Endothelial cell of umbilical vein (primary cell): ENCODE results near the gene LDB3. TPM values are rescaled to one million over a fixed set of nuclear protein-coding genes. Genes with fewer than 3 reads are reported as not detected.

Experiments
- BruUV-seq: library from RNA; stranded (reverse); fragments of 400-500 nt; replicated peaks from 2 replicates; lab custom pipeline; 2021; lab: Mats Ljungman, UMichigan
- CTCF ChIA-PET: fragments of 300-600, 350-600 bp; sonication (Branson Sonifier 250); formaldehyde crosslinking; loops from one replicate; lab custom pipeline; 2021; ENCODE audit warnings: antibody characterized with exemption, inconsistent platforms; lab: Charles Lee
- POLR2A ChIA-PET: fragments of 300-600, 350-600 bp; sonication (Branson Sonifier 250); formaldehyde crosslinking; loops from one replicate; lab custom pipeline; 2021; ENCODE audit warnings: antibody characterized with exemption, inconsistent platforms; lab: Charles Lee
- DNase-seq: peaks from one replicate; pipeline ENCODE4 v3.0.0-alpha.2; 2011; ENCODE audit warnings: low read depth, low spot score
- FAIRE-seq: peaks from 2 replicates; lab custom pipeline; 2011; peaks lifted over from hg19 to GRCh38; lab: Jason Lieb, UNC
- H2AFZ ChIP-seq: 2 replicates; pipeline ENCODE4 v1.6.0; 2012; ENCODE audit warnings: low read depth, low read length, control low read depth, inconsistent platforms
- H3K27ac ChIP-seq: 2 replicates; pipeline ENCODE4 v1.5.1; 2011; ENCODE audit warnings: low read depth, mild to moderate bottlenecking, control low read depth, low read length, moderate library complexity; ENCODE audit not compliant: insufficient read depth
- H3K27me3 ChIP-seq, 2 experiments: 2 replicates each; pipeline versions ENCODE4 v1.6.0 to v1.6.1; 2011; ENCODE audit warnings: low read length in 2 of 2, mixed read lengths in 1 of 2; ENCODE audit not compliant: control insufficient read depth in 2 of 2, insufficient read depth in 2 of 2
- H3K36me3 ChIP-seq, 2 experiments: 2 replicates in 1 of 2; 3 replicates in 1 of 2; pipeline ENCODE4 v1.5.1; 2011; ENCODE audit warnings: low read length in 2 of 2, mild to moderate bottlenecking in 1 of 2, moderate library complexity in 1 of 2; ENCODE audit not compliant: control insufficient read depth in 2 of 2, insufficient read depth in 2 of 2; ENCODE audit errors: extremely low read depth in 1 of 2
- H3K4me1 ChIP-seq: 3 replicates; pipeline ENCODE4 v1.5.1; 2011; ENCODE audit warnings: mild to moderate bottlenecking, low read length; ENCODE audit not compliant: control insufficient read depth, insufficient read depth; ENCODE audit errors: extremely low read depth
- H3K4me2 ChIP-seq: 2 replicates; pipeline ENCODE4 v1.6.1; 2011; ENCODE audit warnings: low read length, control low read depth, mixed read lengths; ENCODE audit not compliant: insufficient read depth
- H3K4me3 ChIP-seq, 3 experiments: fragments of 200-600 bp in 1 of 3; sonication (generic), shearing (Covaris generic) in 1 of 3; replicated peaks in 1 of 3; 2 replicates each; pipeline ENCODE4 v1.5.1; 2011 to 2016; ENCODE audit warnings: control low read depth in 3 of 3, low read length in 3 of 3, mild to moderate bottlenecking in 2 of 3, inconsistent platforms in 1 of 3, low read depth in 1 of 3, moderate library complexity in 1 of 3; ENCODE audit not compliant: insufficient read depth in 1 of 3
- H3K79me2 ChIP-seq: 2 replicates; pipeline ENCODE4 v1.6.0; 2012; ENCODE audit warnings: low read length, inconsistent platforms; ENCODE audit not compliant: control insufficient read depth, insufficient read depth
- H3K9ac ChIP-seq: replicated peaks from 2 replicates; pipeline ENCODE3; 2011; ENCODE audit warnings: low read length, control low read depth; ENCODE audit not compliant: insufficient read depth; ENCODE audit errors: extremely low read depth
- H3K9me1 ChIP-seq: replicated peaks from 3 replicates; pipeline ENCODE4 v1.6.0; 2011; ENCODE audit warnings: mild to moderate bottlenecking, low read length; ENCODE audit not compliant: control insufficient read depth, insufficient read depth; ENCODE audit errors: extremely low read depth
- H3K9me3 ChIP-seq: replicated peaks from 2 replicates; pipeline ENCODE4 v1.5.1; 2012; ENCODE audit warnings: low read length, inconsistent platforms; ENCODE audit not compliant: control insufficient read depth, insufficient read depth
- H4K20me1 ChIP-seq: replicated peaks from 2 replicates; pipeline ENCODE3; 2011; ENCODE audit warnings: mild to moderate bottlenecking, low read length; ENCODE audit not compliant: control insufficient read depth, insufficient read depth; ENCODE audit errors: extremely low read depth
- EZH2 ChIP-seq: IDR thresholded peaks from 2 replicates; pipeline ENCODE4 v1.6.1; 2012; ENCODE audit warnings: borderline replicate concordance, low read depth, mild to moderate bottlenecking, moderate library complexity, low read length, inconsistent platforms; ENCODE audit not compliant: severe bottlenecking
- FOS ChIP-seq: IDR thresholded peaks from 2 replicates; pipeline ENCODE4 v1.6.1; 2011; ENCODE audit warnings: mild to moderate bottlenecking, low read length, moderate library complexity, borderline replicate concordance; ENCODE audit not compliant: insufficient read depth
- GATA2 ChIP-seq: IDR thresholded peaks from 2 replicates; pipeline ENCODE4 v1.7.0; 2011; ENCODE audit warnings: low read depth, mild to moderate bottlenecking, moderate library complexity, mixed read lengths, low read length; ENCODE audit not compliant: insufficient read length, insufficient read depth
- JUN ChIP-seq: IDR thresholded peaks from 2 replicates; pipeline ENCODE4 v1.6.1; 2011; ENCODE audit warnings: borderline replicate concordance, low read depth; ENCODE audit not compliant: insufficient read length, insufficient read depth
- MYC ChIP-seq: IDR thresholded peaks from one replicate; pipeline ENCODE4 v1.6.1; 2011; ENCODE audit warnings: mild to moderate bottlenecking, low read depth, low read length
- POLR2A ChIP-seq: IDR thresholded peaks from 2 replicates; pipeline ENCODE4 v1.6.1; 2012; ENCODE audit warnings: low read depth, mild to moderate bottlenecking, control low read depth, low read length
- POLR2AphosphoS5 ChIP-seq: IDR thresholded peaks from 2 replicates; pipeline ENCODE4 v1.6.1; 2012; ENCODE audit warnings: low read depth, mild to moderate bottlenecking, control low read depth, low read length, moderate library complexity; ENCODE audit not compliant: insufficient read depth
- dilution Hi-C: fragments of 300-500 bp; cut with MboI; formaldehyde crosslinking; loops from one replicate; pipeline ENCODE4 v1.15.0; 2019; ENCODE audit warnings: low sequenced_read_pairs; ENCODE audit not compliant: extremely low pct_ligation_motif_present
- intact Hi-C: fragments of 100-400 bp; cut with micrococcal nuclease; formaldehyde crosslinking; loops from one replicate; pipeline ENCODE4 v1.10.0; 2022
- polyA plus RNA-seq, 4 experiments: library from polyadenylated mRNA; depleted of rRNA in 3 of 4; stranded (reverse) in 3 of 4; unstranded in 1 of 4; fragments of >200 nt; gene quantifications; 2 replicates each; pipeline versions ENCODE4 v1.2.1 to v1.2.3, GENCODE V29; 2011 to 2012; ENCODE audit warnings: missing spikeins in 1 of 4
- total RNA-seq: library from RNA; stranded (reverse); gene quantifications from 2 replicates; pipeline ENCODE4 v1.2.3, GENCODE V29; 2021
- TF ChIP-seq, protein P1 (sequence below), 2 donors: IDR thresholded peaks; 1 replicate in 1 of 2; 2 replicates in 1 of 2; pipeline ENCODE4 v1.5.1; 2011; ENCODE audit warnings: low read length in 2 of 2, mild to moderate bottlenecking in 2 of 2, moderate library complexity in 2 of 2, control low read depth in 1 of 2, inconsistent platforms in 1 of 2, low read depth in 1 of 2; ENCODE audit not compliant: insufficient read depth in 1 of 2; ENCODE audit errors: extremely low read depth in 1 of 2
- TF ChIP-seq, protein P2 (sequence below): IDR thresholded peaks from 2 replicates; pipeline ENCODE4 v1.6.1; 2011; ENCODE audit not compliant: insufficient read depth, insufficient read length

LDB3 gene
- total and polyA plus RNA-seq, 2 donors (not counting 3 experiments of a cell fraction or from before 2014, with no cell fraction given) = not detected

DNA sequence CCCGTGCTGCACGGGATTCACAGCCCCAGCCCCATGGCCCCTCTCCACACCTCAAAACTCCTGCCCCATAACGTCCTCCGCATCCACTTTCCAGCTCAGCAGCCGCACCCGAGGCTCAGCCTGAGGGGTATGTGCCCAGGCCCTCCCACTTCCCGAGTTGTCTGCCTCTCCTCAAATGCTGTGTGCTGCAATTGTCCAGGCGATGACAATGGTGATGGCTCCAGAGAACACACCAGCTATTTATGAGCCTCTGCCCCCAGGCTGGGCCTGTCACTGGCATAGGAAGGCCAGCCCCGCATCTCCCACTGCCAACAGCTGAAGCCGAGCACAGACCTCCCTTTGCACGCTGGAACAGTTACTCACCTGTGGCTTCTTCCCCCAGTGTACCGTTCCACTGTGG is 2.4 kb upstream of the LDB3 start:
- no peak overlapping the region for H3K27ac ChIP-seq
- intact Hi-C loops = no loop called here
- no peaks in the 10 kb centered on the region for H3K4me1 ChIP-seq
- no peaks in the 10 kb centered on the region for H3K36me3 ChIP-seq
- POLR2A ChIA-PET = no interaction called here
- no peak overlapping the region for H3K9ac ChIP-seq
- no peak overlapping the region for H3K4me2 ChIP-seq
- no peaks in the 10 kb centered on the region for H3K9me1 ChIP-seq
- FAIRE-seq = no peak
- no TSS peak for BruUV-seq
- TF ChIP-seq, protein P1, sequence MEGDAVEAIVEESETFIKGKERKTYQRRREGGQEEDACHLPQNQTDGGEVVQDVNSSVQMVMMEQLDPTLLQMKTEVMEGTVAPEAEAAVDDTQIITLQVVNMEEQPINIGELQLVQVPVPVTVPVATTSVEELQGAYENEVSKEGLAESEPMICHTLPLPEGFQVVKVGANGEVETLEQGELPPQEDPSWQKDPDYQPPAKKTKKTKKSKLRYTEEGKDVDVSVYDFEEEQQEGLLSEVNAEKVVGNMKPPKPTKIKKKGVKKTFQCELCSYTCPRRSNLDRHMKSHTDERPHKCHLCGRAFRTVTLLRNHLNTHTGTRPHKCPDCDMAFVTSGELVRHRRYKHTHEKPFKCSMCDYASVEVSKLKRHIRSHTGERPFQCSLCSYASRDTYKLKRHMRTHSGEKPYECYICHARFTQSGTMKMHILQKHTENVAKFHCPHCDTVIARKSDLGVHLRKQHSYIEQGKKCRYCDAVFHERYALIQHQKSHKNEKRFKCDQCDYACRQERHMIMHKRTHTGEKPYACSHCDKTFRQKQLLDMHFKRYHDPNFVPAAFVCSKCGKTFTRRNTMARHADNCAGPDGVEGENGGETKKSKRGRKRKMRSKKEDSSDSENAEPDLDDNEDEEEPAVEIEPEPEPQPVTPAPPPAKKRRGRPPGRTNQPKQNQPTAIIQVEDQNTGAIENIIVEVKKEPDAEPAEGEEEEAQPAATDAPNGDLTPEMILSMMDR (IDR thresholded peaks at IDR 0.05; ENCODE audit: extremely low read depth in 1 of 2, insufficient read depth in 1 of 2, low read depth in 1 of 2, low read length in 2 of 2) = no peak
- no peak for TF ChIP-seq FOS
- TF ChIP-seq JUN = no peak
- TF ChIP-seq, protein P2, sequence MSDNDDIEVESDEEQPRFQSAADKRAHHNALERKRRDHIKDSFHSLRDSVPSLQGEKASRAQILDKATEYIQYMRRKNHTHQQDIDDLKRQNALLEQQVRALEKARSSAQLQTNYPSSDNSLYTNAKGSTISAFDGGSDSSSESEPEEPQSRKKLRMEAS = no peak
- no peak for TF ChIP-seq GATA2
- no peak for TF ChIP-seq EZH2
- no peak for TF ChIP-seq POLR2A
- TF ChIP-seq MYC = no peak
- TF ChIP-seq POLR2AphosphoS5 = no peak
- CTCF ChIA-PET = no interaction called here
- no peak for DNase-seq
- H3K79me2 ChIP-seq = no peaks in the 10 kb centered on the region
- no peak overlapping the region for H3K4me3 ChIP-seq
- H3K9me3 ChIP-seq = no peaks in the 10 kb centered on the region
- H2AFZ ChIP-seq = no peak overlapping the region
- H3K27me3 ChIP-seq = no peaks in the 10 kb centered on the region
- dilution Hi-C loops = no loop called here
- H4K20me1 ChIP-seq = no peaks in the 10 kb centered on the region
